ENCODE results near the gene SLC27A2.

Gene SLC27A2

GRCh38 chr15:50192926-50193620, 11.1 kb downstream of the SLC27A2 start:
- no peak overlapping the region for H3K4me2 ChIP-seq
- no peaks in the 10 kb centered on the region for H4K20me1 ChIP-seq (ENCODE audit: insufficient read depth)
- no peak overlapping the region for H3K9ac ChIP-seq
- no peak for TF ChIP-seq CTCF (conservative IDR thresholded peaks at IDR 0.05; ENCODE audit: low read depth, low read length)
- no peak overlapping the region for H3K4me3 ChIP-seq (IDR thresholded peaks at IDR 0.05; ENCODE audit: insufficient read depth, low read depth, low read length)
- no peaks in the 10 kb centered on the region for H3K79me2 ChIP-seq (ENCODE audit: insufficient read depth, low read depth)
- no peaks in the 10 kb centered on the region for H3K36me3 ChIP-seq (ENCODE audit: insufficient read depth)
- no peaks in the 10 kb centered on the region for H3K27me3 ChIP-seq (ENCODE audit: insufficient read depth, low read depth)
- H3K27ac ChIP-seq: no peak overlapping the region
- H3K4me1 ChIP-seq (ENCODE audit: low read depth, poor library complexity, severe bottlenecking): no peaks in the 10 kb centered on the region
- no peak overlapping the region for H2AFZ ChIP-seq (ENCODE audit: low read depth)

GRCh38 chr15:50202003-50202402, 20.0 kb downstream of the SLC27A2 start:
- no peak overlapping the region for H3K4me2 ChIP-seq
- H3K4me1 ChIP-seq (ENCODE audit: low read depth, poor library complexity, severe bottlenecking): no peaks in the 10 kb centered on the region
- H3K9ac ChIP-seq: no peak overlapping the region
- no peak for TF ChIP-seq CTCF (conservative IDR thresholded peaks at IDR 0.05; ENCODE audit: low read depth, low read length)
- H2AFZ ChIP-seq (ENCODE audit: low read depth): no peak overlapping the region
- no peak overlapping the region for H3K4me3 ChIP-seq (IDR thresholded peaks at IDR 0.05; ENCODE audit: insufficient read depth, low read depth, low read length)
- no peaks in the 10 kb centered on the region for H3K36me3 ChIP-seq (ENCODE audit: insufficient read depth)
- H3K27me3 ChIP-seq (ENCODE audit: insufficient read depth, low read depth): no peaks in the 10 kb centered on the region
- H3K27ac ChIP-seq: no peak overlapping the region
- no peaks in the 10 kb centered on the region for H3K79me2 ChIP-seq (ENCODE audit: insufficient read depth, low read depth)
- no peaks in the 10 kb centered on the region for H4K20me1 ChIP-seq (ENCODE audit: insufficient read depth)

- TF ChIP-seq CTCF (conservative IDR thresholded peaks at IDR 0.05; ENCODE audit: low read depth, low read length): no peak
- H3K36me3 ChIP-seq (ENCODE audit: insufficient read depth): no peaks in the 10 kb centered on the region
- H3K27me3 ChIP-seq (ENCODE audit: insufficient read depth, low read depth): no peaks in the 10 kb centered on the region
- no peak overlapping the region for H2AFZ ChIP-seq (ENCODE audit: low read depth)
- H4K20me1 ChIP-seq (ENCODE audit: insufficient read depth): no peaks in the 10 kb centered on the region
- no peak overlapping the region for H3K4me2 ChIP-seq
- H3K27ac ChIP-seq: no peak overlapping the region
- no peak overlapping the region for H3K4me3 ChIP-seq (IDR thresholded peaks at IDR 0.05; ENCODE audit: insufficient read depth, low read depth, low read length)
- H3K79me2 ChIP-seq (ENCODE audit: insufficient read depth, low read depth): no peaks in the 10 kb centered on the region
- H3K4me1 ChIP-seq (ENCODE audit: low read depth, poor library complexity, severe bottlenecking): no peaks in the 10 kb centered on the region
- no peak overlapping the region for H3K9ac ChIP-seq
Measured at GRCh38 chr15:50206020-50206419, 24.0 kb downstream of the SLC27A2 start.

- H4K20me1 ChIP-seq (ENCODE audit: insufficient read depth): no peaks in the 10 kb centered on the region
- no peaks in the 10 kb centered on the region for H3K27me3 ChIP-seq (ENCODE audit: insufficient read depth, low read depth)
- no peak overlapping the region for H3K4me2 ChIP-seq
- no peak overlapping the region for H3K9ac ChIP-seq
- no peaks in the 10 kb centered on the region for H3K36me3 ChIP-seq (ENCODE audit: insufficient read depth)
- no peak for TF ChIP-seq CTCF (conservative IDR thresholded peaks at IDR 0.05; ENCODE audit: low read depth, low read length)
- H3K4me3 ChIP-seq (IDR thresholded peaks at IDR 0.05; ENCODE audit: insufficient read depth, low read depth, low read length): no peak overlapping the region
- H2AFZ ChIP-seq (ENCODE audit: low read depth): no peak overlapping the region
- H3K27ac ChIP-seq: no peak overlapping the region
- no peaks in the 10 kb centered on the region for H3K79me2 ChIP-seq (ENCODE audit: insufficient read depth, low read depth)
- no peaks in the 10 kb centered on the region for H3K4me1 ChIP-seq (ENCODE audit: low read depth, poor library complexity, severe bottlenecking)
Measured at GRCh38 chr15:50209809-50210208, 27.8 kb downstream of the SLC27A2 start.

Data from KMS-11 (cell line).